H7 (cell line): ENCODE data around the gene ITPR1. TPM values are rescaled to one million over a fixed set of nuclear protein-coding genes. Genes with fewer than 3 reads are reported as not detected.

ENCODE experiments used
- DNase-seq: peaks from one replicate; pipeline ENCODE4 v3.0.0; 2012
- H3K27me3 ChIP-seq: 2 replicates; pipeline ENCODE4 v1.6.0; 2011; ENCODE audit warnings: mild to moderate bottlenecking, low read length; ENCODE audit not compliant: control insufficient read depth, insufficient read depth
- H3K36me3 ChIP-seq: replicated peaks from 2 replicates; pipeline ENCODE4 v1.5.1; 2011; ENCODE audit warnings: low read length; ENCODE audit not compliant: control insufficient read depth, insufficient read depth
- H3K4me3 ChIP-seq: 2 replicates; pipeline ENCODE4 v1.5.1; 2011; ENCODE audit warnings: low read depth, mild to moderate bottlenecking, control low read depth, low read length, moderate library complexity; ENCODE audit not compliant: insufficient read depth
- total RNA-seq: library from RNA; depleted of rRNA; stranded (reverse); fragments of >200 nt; shearing (Covaris generic); gene quantifications from 2 replicates; pipeline ENCODE4 v1.2.3, GENCODE V29; 2014

ITPR1 gene
- total RNA-seq, 1 experiment from 2014 or later, result 4.4 TPM

- no peaks in the 10 kb centered on the region for H3K27me3 ChIP-seq
- no peaks in the 10 kb centered on the region for H3K36me3 ChIP-seq
- DNase-seq, result no peak
- H3K4me3 ChIP-seq, result no peak overlapping the region
These were observed 17.0 kb downstream of the ITPR1 start for GRCh38 chr3:4509983-4510755.

- Histone ChIP-seq H3K27me3 (no peaks in the 10 kb centered on the region), H3K4me3 (no peak overlapping the region), H3K36me3 (no peaks in the 10 kb centered on the region)
- no peak for DNase-seq
These were observed 18.5 kb downstream of the ITPR1 start for GRCh38 chr3:4511491-4512262.

DNA sequence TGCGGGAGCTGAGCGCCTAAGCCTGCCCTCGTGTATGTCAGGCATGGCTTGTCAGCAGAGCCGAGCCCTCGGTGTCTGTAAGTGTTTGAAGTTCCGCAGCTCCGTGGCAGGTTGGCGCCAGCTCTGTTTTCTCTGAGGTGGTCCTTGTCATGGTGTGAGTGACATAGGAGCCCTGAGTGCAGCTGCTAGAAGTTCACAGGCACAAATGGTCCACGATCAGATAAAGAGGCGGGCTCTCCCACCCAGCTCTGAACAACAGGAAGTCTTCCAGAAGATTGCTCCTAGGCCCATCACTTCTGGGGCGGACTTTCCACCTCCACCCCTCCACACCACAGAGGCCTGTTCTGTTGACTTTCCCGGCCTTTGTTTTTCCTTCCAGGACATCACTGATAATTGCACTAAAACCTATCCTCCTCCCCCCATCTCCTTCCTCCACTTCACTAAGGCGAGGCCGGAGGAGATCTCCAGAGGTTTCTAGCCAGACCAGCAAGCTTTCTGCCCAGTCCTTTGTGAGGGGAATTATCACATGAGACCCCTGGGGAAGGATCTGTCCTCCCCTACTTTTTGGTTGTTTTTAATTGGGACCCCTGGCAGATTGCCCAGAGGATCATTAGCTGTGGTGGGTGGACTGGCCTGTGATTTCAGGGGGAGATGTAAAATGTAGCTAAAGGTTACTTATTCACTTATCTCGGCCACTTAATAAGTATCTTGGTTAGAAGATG is 19.9 kb downstream of the ITPR1 start:
- Histone ChIP-seq H3K4me3 (no peak overlapping the region), H3K27me3 (no peaks in the 10 kb centered on the region), H3K36me3 (no peaks in the 10 kb centered on the region)
- no peak for DNase-seq

GRCh38 chr3:4514321-4514720 is 21.2 kb downstream of the ITPR1 start:
- no peak overlapping the region for H3K4me3 ChIP-seq
- H3K27me3 ChIP-seq, result no peaks in the 10 kb centered on the region
- no peaks in the 10 kb centered on the region for H3K36me3 ChIP-seq
- no peak for DNase-seq

DNA sequence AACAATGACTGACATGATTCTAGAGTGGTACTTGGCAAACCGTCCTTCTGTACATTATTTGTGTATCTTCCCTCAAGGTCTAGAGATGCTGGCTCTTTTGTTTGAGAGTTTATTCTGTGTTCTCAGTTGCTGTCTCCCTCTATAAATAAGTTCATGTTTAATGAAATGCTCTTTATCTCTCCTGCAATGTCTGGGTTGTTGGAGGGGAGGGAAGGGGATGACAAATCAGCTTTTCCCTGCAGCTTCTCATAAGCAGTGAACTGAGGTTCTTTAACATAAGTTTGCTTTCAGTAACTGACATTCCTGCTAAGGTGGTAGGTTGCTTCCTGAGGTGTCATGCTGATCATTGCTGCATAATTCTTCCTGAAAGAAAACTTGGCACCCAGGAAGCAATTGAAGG is 21.8 kb downstream of the ITPR1 start:
- no peak for DNase-seq
- Histone ChIP-seq H3K36me3 (no peaks in the 10 kb centered on the region), H3K4me3 (no peak overlapping the region), H3K27me3 (no peaks in the 10 kb centered on the region)

- H3K27me3 ChIP-seq, result no peaks in the 10 kb centered on the region
- no peaks in the 10 kb centered on the region for H3K36me3 ChIP-seq
These were observed 22.9 kb downstream of the ITPR1 start for GRCh38 chr3:4515916-4516579.

GRCh38 chr3:4517093-4517492 is 23.9 kb downstream of the ITPR1 start:
- no peaks in the 10 kb centered on the region for H3K36me3 ChIP-seq
- DNase-seq, result no peak
- no peaks in the 10 kb centered on the region for H3K27me3 ChIP-seq
- no peak overlapping the region for H3K4me3 ChIP-seq

More at GRCh38 chr3:4515916-4516579, 22.9 kb downstream of the ITPR1 start:
- no peak overlapping the region for H3K4me3 ChIP-seq
- no peak for DNase-seq

GRCh38 chr3:4517643-4518311 is 24.6 kb downstream of the ITPR1 start:
- no peaks in the 10 kb centered on the region for H3K36me3 ChIP-seq
- no peak for DNase-seq
- H3K4me3 ChIP-seq, result no peak overlapping the region
- no peaks in the 10 kb centered on the region for H3K27me3 ChIP-seq

DNA sequence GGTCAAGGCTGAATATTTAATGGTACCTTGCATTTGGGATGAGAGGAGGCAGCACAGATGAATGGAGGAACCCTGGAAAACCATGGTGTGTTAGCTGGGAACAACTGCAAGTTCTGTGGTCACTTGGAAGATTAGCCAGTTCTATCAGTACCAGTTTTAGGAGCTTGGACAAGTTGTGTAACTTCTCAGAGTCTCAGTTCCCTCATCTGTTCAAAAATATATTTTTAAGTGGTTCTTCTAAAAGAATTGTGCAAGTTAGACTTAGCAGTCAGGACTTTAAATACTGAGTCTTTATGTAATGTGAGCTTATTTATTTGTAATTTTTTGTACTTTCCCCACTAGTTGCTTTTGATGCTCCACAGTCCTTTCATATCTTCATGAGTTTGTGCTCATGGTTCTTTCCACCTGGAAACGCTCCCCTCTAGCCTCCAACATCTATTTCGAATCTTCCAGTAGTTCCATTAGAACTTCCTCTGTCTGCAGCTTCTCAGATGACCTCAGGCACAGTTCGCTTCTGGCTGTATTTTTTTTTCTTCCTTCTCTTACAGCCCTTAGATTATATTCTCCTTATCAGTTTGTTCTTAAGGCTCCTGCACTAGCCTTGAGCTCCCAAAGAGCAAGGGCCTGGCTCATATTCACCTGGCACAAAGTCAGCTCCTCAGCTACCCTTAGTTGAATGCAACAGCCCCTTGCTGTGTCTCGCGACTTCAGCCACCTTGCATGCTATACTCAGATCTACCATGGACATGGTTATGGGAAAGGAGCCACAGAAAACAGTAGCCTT is 27.1 kb downstream of the ITPR1 start:
- no peaks in the 10 kb centered on the region for H3K36me3 ChIP-seq
- no peak overlapping the region for H3K4me3 ChIP-seq
- no peaks in the 10 kb centered on the region for H3K27me3 ChIP-seq
- no peak for DNase-seq

DNA sequence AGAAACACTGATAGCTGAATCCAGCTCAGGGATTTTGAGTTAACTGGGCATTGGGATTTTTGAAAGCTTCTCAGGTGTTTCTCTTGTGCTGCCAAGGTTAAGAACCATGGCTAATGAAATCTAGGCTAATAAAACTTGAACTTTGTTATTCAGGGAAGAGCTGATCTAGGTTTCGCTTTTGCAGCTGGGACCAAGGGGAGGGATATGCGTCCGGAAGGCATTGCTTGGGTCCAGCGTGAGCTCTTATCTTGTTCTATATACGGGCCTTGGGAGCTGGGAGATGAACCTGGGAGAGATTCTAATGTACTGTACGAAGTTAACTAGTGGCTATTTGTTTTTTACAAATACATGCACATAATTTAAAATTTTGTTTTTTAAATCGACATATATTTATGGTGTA is 29.8 kb downstream of the ITPR1 start:
- H3K36me3 ChIP-seq, result no peaks in the 10 kb centered on the region
- no peak overlapping the region for H3K4me3 ChIP-seq
- DNase-seq, result no peak
- no peaks in the 10 kb centered on the region for H3K27me3 ChIP-seq

- H3K4me3 ChIP-seq, result no peak overlapping the region
- no peak for DNase-seq
- no peaks in the 10 kb centered on the region for H3K27me3 ChIP-seq
- no peaks in the 10 kb centered on the region for H3K36me3 ChIP-seq
These were observed 30.9 kb downstream of the ITPR1 start for GRCh38 chr3:4523710-4524698.

DNA sequence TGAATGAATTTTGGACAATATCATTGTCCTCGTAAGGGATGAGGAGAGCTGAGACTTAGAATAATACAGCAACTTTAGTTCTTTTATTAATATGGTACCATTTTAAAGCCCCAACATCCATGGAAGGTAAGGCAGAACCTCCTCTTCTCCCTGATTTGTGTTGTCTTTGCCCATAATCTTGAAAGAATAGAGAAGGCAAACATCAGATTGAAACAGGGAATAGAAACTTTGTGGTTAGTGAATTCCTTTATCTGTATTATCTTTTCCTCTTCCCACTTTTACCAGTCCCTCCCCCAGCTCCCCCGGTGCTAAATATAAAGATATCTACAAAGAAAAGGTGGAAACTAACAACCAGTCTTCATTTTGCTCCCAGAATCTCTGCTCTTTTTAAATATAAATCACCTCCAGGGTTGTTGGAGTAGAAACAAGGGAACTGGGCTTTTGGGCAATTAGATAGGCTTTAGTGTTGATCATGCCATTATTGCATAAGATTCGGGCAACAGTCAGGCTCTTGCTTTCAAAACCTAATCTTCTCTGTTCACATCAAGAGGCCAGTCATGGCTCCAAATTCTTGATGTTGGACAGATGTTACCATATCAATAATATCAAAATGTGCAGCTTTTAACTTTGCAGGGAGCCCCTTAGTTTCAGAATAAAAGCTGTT is 32.5 kb downstream of the ITPR1 start:
- Histone ChIP-seq H3K27me3 (no peaks in the 10 kb centered on the region), H3K36me3 (no peaks in the 10 kb centered on the region), H3K4me3 (no peak overlapping the region)
- DNase-seq, result no peak
